PC-3 (cell line): ENCODE measurements around the gene CDH4. TPM values are rescaled to one million over a fixed set of nuclear protein-coding genes. Genes with fewer than 3 reads are reported as not detected.

ENCODE experiments used
- ATAC-seq: fragments of 200-7000 bp; cut with Tn5 transposase; 2 replicates; pipeline ENCODE4 v1.9.1; 2020; ENCODE audit warnings: mild to moderate bottlenecking, moderate library complexity
- BruUV-seq: library from RNA; stranded (reverse); fragments of 400-500 nt; replicated peaks from 2 replicates; lab custom pipeline; 2021; lab: Mats Ljungman, UMichigan
- CTCF ChIA-PET: fragments of 300-600 bp; sonication (Branson Sonifier 250); formaldehyde crosslinking; loops from one replicate; lab custom pipeline; 2022; ENCODE audit warnings: antibody characterized with exemption; lab: Charles Lee
- POLR2A ChIA-PET: fragments of 300-600 bp; sonication (Branson Sonifier 250); formaldehyde crosslinking; loops from one replicate; lab custom pipeline; 2022; ENCODE audit warnings: antibody characterized with exemption; ENCODE audit not compliant: unreplicated experiment; lab: Charles Lee
- DNase-seq: peaks from one replicate; pipeline ENCODE4 v3.0.0-alpha.2; 2015
- H2AFZ ChIP-seq: fragments of 300-600 bp; sonication (generic); 2 replicates; pipeline ENCODE4 v1.6.0; 2016; ENCODE audit warnings: antibody characterized with exemption, low read length
- H3F3A ChIP-seq: fragments of 300-600 bp; sonication (generic); one replicate; pipeline ENCODE4 v1.6.0; 2017; ENCODE audit warnings: antibody characterized with exemption, low read length, control low read depth, mild to moderate bottlenecking; ENCODE audit not compliant: unreplicated experiment
- H3K27ac ChIP-seq: fragments of 300-600 bp; sonication (generic); 2 replicates; pipeline ENCODE4 v1.5.1; 2016; ENCODE audit warnings: mild to moderate bottlenecking, low read length
- H3K27me3 ChIP-seq: fragments of 300-600 bp; sonication (generic); 2 replicates; pipeline ENCODE4 v1.6.1; 2016; ENCODE audit warnings: low read length, mixed read lengths
- H3K36me3 ChIP-seq: fragments of 300-600 bp; sonication (generic); 2 replicates; pipeline ENCODE4 v1.6.1; 2016; ENCODE audit warnings: low read depth, mixed run types, low read length, mixed read lengths
- H3K4me1 ChIP-seq: fragments of 300-600 bp; sonication (generic); 2 replicates; pipeline ENCODE4 v1.5.1; 2016; ENCODE audit warnings: low read length; ENCODE audit not compliant: insufficient read depth
- H3K4me2 ChIP-seq: fragments of 300-600 bp; sonication (generic); 2 replicates; pipeline ENCODE4 v1.6.0; 2016; ENCODE audit warnings: low read length
- H3K4me3 ChIP-seq: fragments of 300-600 bp; sonication (generic); 2 replicates; pipeline ENCODE4 v1.5.1; 2016; ENCODE audit warnings: mild to moderate bottlenecking, low read length, mixed read lengths
- H3K79me2 ChIP-seq: fragments of 300-600 bp; sonication (generic); 2 replicates; pipeline ENCODE4 v1.6.1; 2017; ENCODE audit warnings: low read length, mixed read lengths
- H3K9ac ChIP-seq: fragments of 300-600 bp; sonication (generic); 2 replicates; pipeline ENCODE4 v1.6.0; 2016; ENCODE audit warnings: mild to moderate bottlenecking, low read length
- H3K9me2 ChIP-seq: fragments of 300-600 bp; sonication (generic); replicated peaks from 2 replicates; pipeline ENCODE4 v1.6.1; 2016; ENCODE audit warnings: mixed run types, low read length, mixed read lengths
- H3K9me3 ChIP-seq: fragments of 300-600 bp; sonication (generic); 2 replicates; pipeline ENCODE4 v1.6.1; 2016; ENCODE audit warnings: low read length, mixed read lengths
- H4K20me1 ChIP-seq: fragments of 300-600 bp; sonication (generic); 2 replicates; pipeline ENCODE4 v1.6.1; 2016; ENCODE audit warnings: low read length, mixed read lengths
- CTCF ChIP-seq: fragments of 300-600 bp; sonication (generic); conservative IDR thresholded peaks from 2 replicates; pipeline ENCODE4 v1.5.1; 2017; ENCODE audit warnings: antibody characterized with exemption, low read depth, mild to moderate bottlenecking, low read length
- EZH2 ChIP-seq: fragments of 300-600 bp; sonication (generic); IDR thresholded peaks from one replicate; pipeline ENCODE4 v1.6.1; 2017; ENCODE audit warnings: antibody characterized with exemption, mild to moderate bottlenecking, low read length; ENCODE audit not compliant: unreplicated experiment
- EZH2phosphoT487 ChIP-seq: fragments of 300-600 bp; sonication (generic); IDR thresholded peaks from 2 replicates; pipeline ENCODE4 v1.6.1; 2018; ENCODE audit warnings: mild to moderate bottlenecking, antibody characterized with exemption, low read length, borderline replicate concordance
- intact Hi-C: fragments of 100-400 bp; cut with micrococcal nuclease; formaldehyde crosslinking; loops from 2 replicates; pipeline ENCODE4 v1.9.0; 2023
- total RNA-seq: library from RNA; depleted of rRNA; stranded (reverse); fragments of >200 nt; gene quantifications from 2 replicates; pipeline ENCODE4 v1.2.3, GENCODE V29; 2014

Gene CDH4
- total RNA-seq, 1 experiment from 2014 or later, result not detected

DNA sequence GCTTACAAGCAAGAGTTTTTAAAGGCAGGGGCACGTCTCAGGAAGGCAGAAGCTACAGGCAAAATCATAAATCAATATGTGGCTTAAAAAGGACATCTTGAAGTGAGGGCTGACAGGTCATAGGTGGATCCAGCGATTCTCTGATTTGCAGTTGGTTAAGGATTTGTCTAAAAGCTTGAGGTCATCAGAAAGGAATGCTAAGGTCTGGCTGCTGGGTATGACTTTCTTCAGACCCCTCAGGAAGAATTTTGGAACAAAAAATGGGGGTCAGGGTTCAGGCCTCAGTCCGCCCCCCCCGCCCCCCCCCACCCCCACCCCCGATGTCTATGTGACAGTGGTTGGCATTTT lies 261.9 kb downstream of the CDH4 start:
- ChIA-PET POLR2A (no interaction called here), CTCF (no interaction called here)
- peaks cover 80% of the 10 kb centered on the region for H3K27me3 ChIP-seq
- intact Hi-C loops, result no loop called here
- ATAC-seq (no peak), DNase-seq (no peak)
- H3K9me2 ChIP-seq, result no peaks in the 10 kb centered on the region
- no peaks in the 10 kb centered on the region for H4K20me1 ChIP-seq
- no peak overlapping the region for H3K9ac ChIP-seq
- BruUV-seq, result no TSS peak
- H3K36me3 ChIP-seq, result no peaks in the 10 kb centered on the region
- no peaks in the 10 kb centered on the region for H3K9me3 ChIP-seq
- no peaks in the 10 kb centered on the region for H3F3A ChIP-seq
- TF ChIP-seq EZH2 (no peak), CTCF (no peak), EZH2phosphoT487 (no peak)
- no peak overlapping the region for H3K4me2 ChIP-seq
- H3K79me2 ChIP-seq, result no peaks in the 10 kb centered on the region
- no peak overlapping the region for H3K27ac ChIP-seq
- no peak overlapping the region for H2AFZ ChIP-seq
- no peaks in the 10 kb centered on the region for H3K4me1 ChIP-seq
- no peak overlapping the region for H3K4me3 ChIP-seq

- no peaks in the 10 kb centered on the region for H3F3A ChIP-seq
- no peak overlapping the region for H3K27ac ChIP-seq
- ATAC-seq (no peak), DNase-seq (no peak)
- ChIA-PET CTCF (no interaction called here), POLR2A (no interaction called here)
- H3K9me2 ChIP-seq, result no peaks in the 10 kb centered on the region
- no peak overlapping the region for H3K4me3 ChIP-seq
- no peak overlapping the region for H2AFZ ChIP-seq
- peaks cover 76% of the 10 kb centered on the region for H3K27me3 ChIP-seq
- no TSS peak for BruUV-seq
- H4K20me1 ChIP-seq, result no peaks in the 10 kb centered on the region
- H3K9me3 ChIP-seq, result no peaks in the 10 kb centered on the region
- intact Hi-C loops, result no loop called here
- no peaks in the 10 kb centered on the region for H3K36me3 ChIP-seq
- H3K4me1 ChIP-seq, result no peaks in the 10 kb centered on the region
- TF ChIP-seq CTCF (no peak), EZH2phosphoT487 (no peak), EZH2 (no peak)
- H3K9ac ChIP-seq, result no peak overlapping the region
- no peak overlapping the region for H3K4me2 ChIP-seq
- H3K79me2 ChIP-seq, result no peaks in the 10 kb centered on the region
Measured at GRCh38 chr20:61514396-61514795, 262.3 kb downstream of the CDH4 start.

GRCh38 chr20:61514805-61515505 lies 262.9 kb downstream of the CDH4 start:
- H3F3A ChIP-seq, result no peaks in the 10 kb centered on the region
- no peak for TF ChIP-seq CTCF
- TF ChIP-seq EZH2, result no peak
- no peak for TF ChIP-seq EZH2phosphoT487
- H3K9me3 ChIP-seq, result no peaks in the 10 kb centered on the region
- no peak overlapping the region for H3K27ac ChIP-seq
- intact Hi-C loops, result no loop called here
- no peak overlapping the region for H3K9ac ChIP-seq
- H4K20me1 ChIP-seq, result no peaks in the 10 kb centered on the region
- H3K4me3 ChIP-seq, result no peak overlapping the region
- H3K4me1 ChIP-seq, result no peaks in the 10 kb centered on the region
- no peak for ATAC-seq
- peaks cover 73% of the 10 kb centered on the region for H3K27me3 ChIP-seq
- BruUV-seq, result no TSS peak
- no peaks in the 10 kb centered on the region for H3K79me2 ChIP-seq
- H2AFZ ChIP-seq, result no peak overlapping the region
- ChIA-PET CTCF (no interaction called here), POLR2A (no interaction called here)
- no peak overlapping the region for H3K4me2 ChIP-seq
- no peaks in the 10 kb centered on the region for H3K36me3 ChIP-seq
- H3K9me2 ChIP-seq, result no peaks in the 10 kb centered on the region
- no peak for DNase-seq
